Measurements from ENCODE around the gene CFAP299. TPM values are rescaled to one million over a fixed set of nuclear protein-coding genes. Genes with fewer than 3 reads are reported as not detected.

Gene CFAP299
- total and polyA plus RNA-seq, 2 of the 8 experiments (the other 6 are each of a cell fraction or from before 2014, with no cell fraction given): not detected

- Histone ChIP-seq H3K4me2 (ENCODE audit: insufficient read depth in 1 of 2, low read depth in 2 of 2, low read length in 2 of 2) (no peak overlapping the region), H3K56ac (replicated peaks; ENCODE audit: insufficient read length, low read depth, low read length) (no peak overlapping the region), H3K14ac (ENCODE audit: insufficient read length) (no peak overlapping the region), H3K23ac (ENCODE audit: insufficient read length) (no peak overlapping the region), H4K91ac (replicated peaks; ENCODE audit: insufficient read length, low read length) (no peak overlapping the region), H3K27me3 (replicated peaks in 1 of 4; ENCODE audit: control insufficient read depth in 3 of 4, extremely low read depth in 1 of 4, insufficient read depth in 3 of 4, low read length in 3 of 4) (no peaks in the 10 kb centered on the region), H4K8ac (ENCODE audit: extremely low read depth, insufficient read depth, low read length) (no peak overlapping the region), H3K27ac (ENCODE audit: low read depth, low read length) (no peak overlapping the region), H3K79me2 (ENCODE audit: control insufficient read depth in 1 of 2, insufficient read depth in 2 of 2, low read length in 2 of 2) (no peaks in the 10 kb centered on the region), H3K9ac (replicated peaks in 1 of 4; ENCODE audit: extremely low read depth in 1 of 4, low read depth in 3 of 4, low read length in 3 of 4) (no peak overlapping the region), H3K36me3 (ENCODE audit: control insufficient read depth in 2 of 4, insufficient read depth in 4 of 4, low read length in 3 of 4) (no peaks in the 10 kb centered on the region), H4K20me1 (replicated peaks in 1 of 2; ENCODE audit: control insufficient read depth in 1 of 2, insufficient read depth in 2 of 2, low read length in 2 of 2) (no peaks in the 10 kb centered on the region), H2BK15ac (ENCODE audit: low read length) (no peak overlapping the region), H2BK5ac (ENCODE audit: low read depth, low read length) (no peak overlapping the region), H3K23me2 (ENCODE audit: low read depth, low read length) (no peaks in the 10 kb centered on the region), H3K18ac (ENCODE audit: extremely low read depth, low read length) (no peak overlapping the region), H2BK20ac (ENCODE audit: low read length) (no peak overlapping the region), H2AFZ (ENCODE audit: low read length) (no peak overlapping the region), H3K9me3 (ENCODE audit: insufficient read depth in 2 of 2, low read depth in 1 of 2, low read length in 1 of 2) (no peaks in the 10 kb centered on the region), H2AK5ac (ENCODE audit: low read depth, low read length) (no peak overlapping the region), H3K4me1 (replicated peaks in 1 of 4; ENCODE audit: control insufficient read depth in 3 of 4, insufficient read depth in 4 of 4, low read length in 3 of 4) (no peaks in the 10 kb centered on the region), H3K4me3 (ENCODE audit: extremely low read depth in 1 of 4, insufficient read depth in 2 of 4, low read depth in 3 of 4, low read length in 4 of 4) (no peak overlapping the region), H4K5ac (ENCODE audit: insufficient read length, low read depth, low read length) (no peak overlapping the region), H2BK12ac (ENCODE audit: low read depth, low read length) (no peak overlapping the region), H3K79me1 (ENCODE audit: low read depth, low read length) (no peaks in the 10 kb centered on the region), H2BK120ac (replicated peaks; ENCODE audit: low read depth, low read length) (no peak overlapping the region), H3K4ac (replicated peaks; ENCODE audit: insufficient read length, low read depth, low read length) (no peak overlapping the region)
- CTCF ChIA-PET (ENCODE audit: partially characterized antibody): no interaction called here
- WGBS, 2 experiments (ENCODE audit: extremely low coverage in 1 of 2, insufficient coverage in 1 of 2, insufficient read length in 1 of 2, insufficient replicate concordance in 2 of 2, low coverage in 1 of 2, low lambda C conversion rate in 2 of 2, missing lambda C conversion rate in 1 of 2): 98% methylated on average over 3 of the region's 3 CpGs; no CpG with 5 or more reads in 1 of the 2 experiments
- DNase-seq (ENCODE audit: low read depth in 1 of 2, low spot score in 2 of 2) (no peak), FAIRE-seq (no peak)
- POLR2A ChIA-PET (ENCODE audit: partially characterized antibody): no interaction called here
- TF ChIP-seq NANOG (IDR thresholded peaks at IDR 0.05; ENCODE audit: insufficient read depth, low read depth, low read length, poor library complexity, severe bottlenecking): no peak
- no peak for TF ChIP-seq SRF (IDR thresholded peaks at IDR 0.05; ENCODE audit: low read depth, low read length)
- no peak for TF ChIP-seq TBP (IDR thresholded peaks at IDR 0.05; ENCODE audit: low read depth, low read length)
- no peak for TF ChIP-seq USF2 (IDR thresholded peaks at IDR 0.05; ENCODE audit: low read length)
- no peak for TF ChIP-seq SP1 (IDR thresholded peaks at IDR 0.05; ENCODE audit: low read depth, low read length)
- TF ChIP-seq ZNF274 (IDR thresholded peaks at IDR 0.05; ENCODE audit: borderline replicate concordance, extremely low read depth, low read length): no peak
- no peak for TF ChIP-seq RXRA (IDR thresholded peaks at IDR 0.05; ENCODE audit: insufficient read depth, low read depth, low read length)
- TF ChIP-seq EZH2 (IDR thresholded peaks at IDR 0.05; ENCODE audit: low read depth, low read length, severe bottlenecking): no peak
- TF ChIP-seq SP4 (IDR thresholded peaks at IDR 0.05; ENCODE audit: low read length): no peak
- TF ChIP-seq RFX5 (IDR thresholded peaks at IDR 0.05; ENCODE audit: borderline replicate concordance, low read depth, low read length): no peak
- no peak for TF ChIP-seq POU5F1 (IDR thresholded peaks at IDR 0.05; ENCODE audit: low read depth, low read length)
- TF ChIP-seq ATF2 (IDR thresholded peaks at IDR 0.05; ENCODE audit: low read length): no peak
Observed at GRCh38 chr4:80927420-80927819, 591.9 kb downstream of the CFAP299 start.
